IMR-90 (cell line): ENCODE data around the gene CARD14. TPM values are rescaled to one million over a fixed set of nuclear protein-coding genes. Genes with fewer than 3 reads are reported as not detected.

Experiments used
- ATAC-seq: fragments of 200-7000 bp; cut with Tn5 transposase; 2 replicates; pipeline ENCODE4 v1.9.1; 2020; ENCODE audit warnings: low read depth, mild to moderate bottlenecking, moderate library complexity
- BruUV-seq: library from RNA; stranded (reverse); fragments of 400-500 nt; replicated peaks from 2 replicates; lab custom pipeline; 2021; lab: Mats Ljungman, UMichigan
- CTCF ChIA-PET: fragments of 300-600 bp; formaldehyde crosslinking; extraction: SDS; loops from one replicate; lab custom pipeline; 2021; ENCODE audit warnings: antibody characterized with exemption; lab: Yijun Ruan, JAX
- POLR2A ChIA-PET: fragments of 300-600 bp; sonication (Branson Sonifier 250); formaldehyde crosslinking; loops from one replicate; lab custom pipeline; 2022; ENCODE audit warnings: antibody characterized with exemption; ENCODE audit not compliant: unreplicated experiment; lab: Charles Lee
- DNase-seq: peaks from one replicate; pipeline ENCODE4 v3.0.0; 2013
- H2AFZ ChIP-seq: replicated peaks from 2 replicates; pipeline ENCODE3; 2013; ENCODE audit warnings: low read length, mild to moderate bottlenecking; ENCODE audit not compliant: poor library complexity
- H2AK5ac ChIP-seq: 2 replicates; pipeline ENCODE4 v1.6.1; 2013; ENCODE audit warnings: low read depth, low read length, inconsistent platforms
- H2AK9ac ChIP-seq: replicated peaks from 2 replicates; pipeline ENCODE3; 2013; ENCODE audit warnings: mild to moderate bottlenecking, low read depth, low read length, moderate library complexity; ENCODE audit not compliant: poor library complexity
- H2BK120ac ChIP-seq: 2 replicates; pipeline ENCODE4 v1.6.1; 2013; ENCODE audit warnings: low read depth, low read length, inconsistent platforms
- H2BK15ac ChIP-seq: 3 replicates; pipeline ENCODE4 v1.6.1; 2013; ENCODE audit warnings: low read depth, low read length, inconsistent platforms
- H2BK20ac ChIP-seq: 2 replicates; pipeline ENCODE4 v1.6.1; 2013; ENCODE audit warnings: low read depth, mild to moderate bottlenecking, inconsistent platforms, low read length, moderate library complexity
- H2BK5ac ChIP-seq: 2 replicates; pipeline ENCODE4 v1.6.1; 2013; ENCODE audit warnings: mild to moderate bottlenecking, low read depth, low read length, inconsistent platforms; ENCODE audit not compliant: poor library complexity, severe bottlenecking
- H3K14ac ChIP-seq: replicated peaks from 2 replicates; pipeline ENCODE4 v1.6.1; 2013; ENCODE audit warnings: low read depth, low read length, inconsistent platforms
- H3K18ac ChIP-seq: 2 replicates; pipeline ENCODE4 v1.6.1; 2013; ENCODE audit warnings: low read depth, low read length, control low read depth
- H3K23ac ChIP-seq: 2 replicates; pipeline ENCODE4 v1.6.1; 2013; ENCODE audit warnings: low read depth, low read length, inconsistent platforms
- H3K27ac ChIP-seq: 2 replicates; pipeline ENCODE4 v1.5.1; 2013; ENCODE audit warnings: mild to moderate bottlenecking, control low read depth, low read length; ENCODE audit not compliant: insufficient read depth
- H3K27me3 ChIP-seq: 2 replicates; pipeline ENCODE4 v1.6.1; 2013; ENCODE audit warnings: low read length; ENCODE audit not compliant: control insufficient read depth, insufficient read depth
- H3K36me3 ChIP-seq: 2 replicates; pipeline ENCODE4 v1.6.1; 2013; ENCODE audit warnings: low read length, mixed read lengths; ENCODE audit not compliant: control insufficient read depth, insufficient read depth
- H3K4ac ChIP-seq: 2 replicates; pipeline ENCODE4 v1.6.1; 2013; ENCODE audit warnings: low read depth, low read length, inconsistent platforms
- H3K4me1 ChIP-seq: 2 replicates; pipeline ENCODE4 v1.6.1; 2013; ENCODE audit warnings: low read length, mixed read lengths; ENCODE audit not compliant: control insufficient read depth, insufficient read depth
- H3K4me2 ChIP-seq: 2 replicates; pipeline ENCODE4 v1.6.1; 2013; ENCODE audit warnings: low read depth, mild to moderate bottlenecking, control low read depth, low read length, moderate library complexity
- H3K4me3 ChIP-seq: 2 replicates; pipeline ENCODE4 v1.5.1; 2013; ENCODE audit warnings: low read depth, mild to moderate bottlenecking, control low read depth, low read length, moderate library complexity; ENCODE audit not compliant: insufficient read depth
- H3K56ac ChIP-seq: 2 replicates; pipeline ENCODE4 v1.6.1; 2013; ENCODE audit warnings: low read length, inconsistent platforms; ENCODE audit not compliant: insufficient read depth; ENCODE audit errors: extremely low read depth
- H3K79me1 ChIP-seq, 2 experiments: 2 replicates each; pipeline ENCODE4 v1.6.1; 2013; ENCODE audit warnings: low read length in 2 of 2, inconsistent platforms in 1 of 2, low read depth in 1 of 2
- H3K9ac ChIP-seq: 2 replicates; pipeline ENCODE4 v1.6.1; 2013; ENCODE audit warnings: low read depth, low read length, control low read depth
- H3K9me1 ChIP-seq: 2 replicates; pipeline ENCODE4 v1.6.1; 2013; ENCODE audit warnings: low read length, inconsistent platforms; ENCODE audit not compliant: insufficient read depth
- H3K9me3 ChIP-seq: 2 replicates; pipeline ENCODE4 v1.6.1; 2013; ENCODE audit warnings: low read length; ENCODE audit not compliant: control insufficient read depth, insufficient read depth
- H4K20me1 ChIP-seq: 2 replicates; pipeline ENCODE4 v1.6.1; 2013; ENCODE audit warnings: low read length, inconsistent platforms; ENCODE audit not compliant: insufficient read depth
- H4K5ac ChIP-seq: 2 replicates; pipeline ENCODE4 v1.6.1; 2013; ENCODE audit warnings: mild to moderate bottlenecking, low read depth, low read length, control low read depth
- H4K8ac ChIP-seq, 2 experiments: 2 replicates each; pipeline ENCODE4 v1.6.1; 2013; ENCODE audit warnings: low read depth in 2 of 2, low read length in 2 of 2, control low read depth in 1 of 2, inconsistent platforms in 1 of 2
- H4K91ac ChIP-seq: 2 replicates; pipeline ENCODE4 v1.6.1; 2013; ENCODE audit warnings: low read depth, low read length, inconsistent platforms; ENCODE audit not compliant: insufficient read depth
- BHLHE40 ChIP-seq: fragments of 150-350 bp; IDR thresholded peaks from 2 replicates; pipeline ENCODE4 v1.6.1; 2016; ENCODE audit warnings: mild to moderate bottlenecking, low read depth, low read length
- CHD1 ChIP-seq: IDR thresholded peaks from 2 replicates; pipeline ENCODE4 v1.6.1; 2012; ENCODE audit warnings: low read depth, low read length, improper control_type of control experiment
- FOS ChIP-seq: fragments of 150-350 bp; IDR thresholded peaks from 2 replicates; pipeline ENCODE4 v1.6.1; 2016; ENCODE audit warnings: low read depth, low read length
- MXI1 ChIP-seq: IDR thresholded peaks from 2 replicates; pipeline ENCODE4 v1.6.1; 2012; ENCODE audit warnings: low read depth, mild to moderate bottlenecking, low read length, moderate library complexity, borderline replicate concordance
- NFE2L2 ChIP-seq: fragments of 150-350 bp; IDR thresholded peaks from 2 replicates; pipeline ENCODE4 v1.6.1; 2016; ENCODE audit warnings: low read depth, mild to moderate bottlenecking, low read length
- POLR2A ChIP-seq: IDR thresholded peaks from 2 replicates; pipeline ENCODE4 v1.6.1; 2012; ENCODE audit warnings: mild to moderate bottlenecking, low read depth, low read length
- RAD21 ChIP-seq: IDR thresholded peaks from 2 replicates; pipeline ENCODE4 v1.6.1; 2012; ENCODE audit warnings: low read length, improper control_type of control experiment
- RCOR1 ChIP-seq: IDR thresholded peaks from 2 replicates; pipeline ENCODE4 v1.6.1; 2012; ENCODE audit warnings: mild to moderate bottlenecking, low read length, improper control_type of control experiment; ENCODE audit not compliant: insufficient replicate concordance
- RFX5 ChIP-seq: IDR thresholded peaks from 2 replicates; pipeline ENCODE4 v1.8.0; 2012; ENCODE audit warnings: low read depth, mild to moderate bottlenecking, low read length, moderate library complexity
- SMC3 ChIP-seq: fragments of 150-350 bp; IDR thresholded peaks from 2 replicates; pipeline ENCODE4 v1.6.1; 2016; ENCODE audit warnings: low read depth, mild to moderate bottlenecking, antibody characterized with exemption, low read length, moderate library complexity
- WGBS, 2 experiments: methylation state at CpG; one replicate each; pipeline versions ENCODE4 v1.1.5 to v1.1.7; 2013; ENCODE audit warnings: missing lambda C conversion rate in 2 of 2; ENCODE audit not compliant: insufficient read length in 1 of 2; ENCODE audit errors: extremely low coverage in 2 of 2; 5-methylcytosine and 5-hydroxymethylcytosine counted together
- dilution Hi-C: fragments of 300-500 bp; cut with HindIII; formaldehyde crosslinking; loops from one replicate; pipeline ENCODE4 v1.14.3; 2018; ENCODE audit warnings: low sequenced_read_pairs; ENCODE audit not compliant: unreplicated experiment
- in situ Hi-C: fragments of 300-500 bp; cut with MboI; formaldehyde crosslinking; loops from 3 replicates; pipeline ENCODE4 v1.14.3; 2019; ENCODE audit warnings: low sequenced_read_pairs, inconsistent platforms, mixed read lengths
- intact Hi-C: fragments of 100-400 bp; cut with micrococcal nuclease; formaldehyde crosslinking; loops from 2 replicates; pipeline ENCODE4 v1.10.0; 2022
- polyA plus RNA-seq, 3 experiments: library from polyadenylated mRNA; depleted of rRNA; stranded (reverse); fragments of >200 nt; gene quantifications; 2 replicates each; pipeline ENCODE4 v1.2.3, GENCODE V29; 2012; ENCODE audit warnings: low replicate concordance in 1 of 3
- total RNA-seq: library from RNA; depleted of rRNA; stranded (reverse); fragments of >200 nt; gene quantifications from 2 replicates; pipeline ENCODE4 v1.2.3, GENCODE V29; 2012
- TF ChIP-seq, protein P1 (sequence below): fragments of 150-350 bp; IDR thresholded peaks from 2 replicates; pipeline ENCODE4 v1.6.1; 2016; ENCODE audit warnings: low read depth, mild to moderate bottlenecking, low read length, moderate library complexity, borderline replicate concordance
- TF ChIP-seq, protein P2 (sequence below): conservative IDR thresholded peaks from 2 replicates; pipeline ENCODE4 v1.5.1; 2012; ENCODE audit warnings: mild to moderate bottlenecking, low read depth, low read length, improper control_type of control experiment
- TF ChIP-seq, protein P3 (sequence below): fragments of 150-350 bp; IDR thresholded peaks from 2 replicates; pipeline ENCODE4 v1.6.1; 2017; ENCODE audit warnings: mild to moderate bottlenecking, antibody characterized with exemption, low read length, low read depth

Gene CARD14
- total and polyA plus RNA-seq, 2 of the 4 experiments (the other 2 are of a cell fraction): not detected

DNA sequence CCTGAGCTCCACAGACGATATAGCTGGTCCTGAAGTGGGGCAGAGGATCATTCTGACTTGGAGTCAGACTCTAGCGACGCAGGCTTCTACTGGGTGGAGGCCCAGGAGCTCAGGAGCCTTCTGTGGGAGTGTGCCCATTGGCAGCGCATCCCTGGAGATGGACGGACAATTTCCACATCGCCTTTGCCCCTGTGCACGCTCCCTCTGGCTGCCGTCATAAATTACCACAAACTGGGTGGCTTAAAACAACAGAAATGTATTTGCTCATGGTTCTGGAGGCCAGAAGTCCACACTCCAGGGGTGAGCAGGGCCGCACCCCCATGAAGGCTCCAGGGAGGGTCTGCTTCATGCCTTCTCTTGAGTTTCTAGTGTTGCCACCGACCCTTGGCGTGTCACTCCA, 6.9 kb downstream of the CARD14 start:
- H3K4me2 ChIP-seq: no peak overlapping the region
- no peak overlapping the region for H2AFZ ChIP-seq
- H4K8ac ChIP-seq: no peak overlapping the region
- H3K9ac ChIP-seq: no peak overlapping the region
- H3K14ac ChIP-seq: no peak overlapping the region
- DNase-seq: no peak
- H3K4me3 ChIP-seq: no peak overlapping the region
- no peak overlapping the region for H2BK20ac ChIP-seq
- no peak for TF ChIP-seq RAD21
- TF ChIP-seq, protein P1, sequence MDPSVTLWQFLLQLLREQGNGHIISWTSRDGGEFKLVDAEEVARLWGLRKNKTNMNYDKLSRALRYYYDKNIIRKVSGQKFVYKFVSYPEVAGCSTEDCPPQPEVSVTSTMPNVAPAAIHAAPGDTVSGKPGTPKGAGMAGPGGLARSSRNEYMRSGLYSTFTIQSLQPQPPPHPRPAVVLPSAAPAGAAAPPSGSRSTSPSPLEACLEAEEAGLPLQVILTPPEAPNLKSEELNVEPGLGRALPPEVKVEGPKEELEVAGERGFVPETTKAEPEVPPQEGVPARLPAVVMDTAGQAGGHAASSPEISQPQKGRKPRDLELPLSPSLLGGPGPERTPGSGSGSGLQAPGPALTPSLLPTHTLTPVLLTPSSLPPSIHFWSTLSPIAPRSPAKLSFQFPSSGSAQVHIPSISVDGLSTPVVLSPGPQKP: no peak
- no peak for TF ChIP-seq CHD1
- TF ChIP-seq RCOR1: no peak
- TF ChIP-seq FOS: no peak
- no peak for TF ChIP-seq NFE2L2
- no peak for TF ChIP-seq BHLHE40
- no peak for TF ChIP-seq MXI1
- TF ChIP-seq POLR2A: no peak
- TF ChIP-seq SMC3: no peak
- TF ChIP-seq RFX5: no peak
- TF ChIP-seq, protein P2, sequence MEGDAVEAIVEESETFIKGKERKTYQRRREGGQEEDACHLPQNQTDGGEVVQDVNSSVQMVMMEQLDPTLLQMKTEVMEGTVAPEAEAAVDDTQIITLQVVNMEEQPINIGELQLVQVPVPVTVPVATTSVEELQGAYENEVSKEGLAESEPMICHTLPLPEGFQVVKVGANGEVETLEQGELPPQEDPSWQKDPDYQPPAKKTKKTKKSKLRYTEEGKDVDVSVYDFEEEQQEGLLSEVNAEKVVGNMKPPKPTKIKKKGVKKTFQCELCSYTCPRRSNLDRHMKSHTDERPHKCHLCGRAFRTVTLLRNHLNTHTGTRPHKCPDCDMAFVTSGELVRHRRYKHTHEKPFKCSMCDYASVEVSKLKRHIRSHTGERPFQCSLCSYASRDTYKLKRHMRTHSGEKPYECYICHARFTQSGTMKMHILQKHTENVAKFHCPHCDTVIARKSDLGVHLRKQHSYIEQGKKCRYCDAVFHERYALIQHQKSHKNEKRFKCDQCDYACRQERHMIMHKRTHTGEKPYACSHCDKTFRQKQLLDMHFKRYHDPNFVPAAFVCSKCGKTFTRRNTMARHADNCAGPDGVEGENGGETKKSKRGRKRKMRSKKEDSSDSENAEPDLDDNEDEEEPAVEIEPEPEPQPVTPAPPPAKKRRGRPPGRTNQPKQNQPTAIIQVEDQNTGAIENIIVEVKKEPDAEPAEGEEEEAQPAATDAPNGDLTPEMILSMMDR: no peak
- TF ChIP-seq, protein P3, sequence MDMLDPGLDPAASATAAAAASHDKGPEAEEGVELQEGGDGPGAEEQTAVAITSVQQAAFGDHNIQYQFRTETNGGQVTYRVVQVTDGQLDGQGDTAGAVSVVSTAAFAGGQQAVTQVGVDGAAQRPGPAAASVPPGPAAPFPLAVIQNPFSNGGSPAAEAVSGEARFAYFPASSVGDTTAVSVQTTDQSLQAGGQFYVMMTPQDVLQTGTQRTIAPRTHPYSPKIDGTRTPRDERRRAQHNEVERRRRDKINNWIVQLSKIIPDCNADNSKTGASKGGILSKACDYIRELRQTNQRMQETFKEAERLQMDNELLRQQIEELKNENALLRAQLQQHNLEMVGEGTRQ: no peak
- no peaks in the 10 kb centered on the region for H3K9me3 ChIP-seq
- BruUV-seq: no TSS peak
- intact Hi-C loops (no loop called here), dilution Hi-C loops (no loop called here), in situ Hi-C loops (no loop called here)
- no peak overlapping the region for H2BK120ac ChIP-seq
- H3K9me1 ChIP-seq: no peaks in the 10 kb centered on the region
- H3K56ac ChIP-seq: no peak overlapping the region
- H3K36me3 ChIP-seq: no peaks in the 10 kb centered on the region
- no peak overlapping the region for H3K18ac ChIP-seq
- peaks cover 3% of the 10 kb centered on the region for H3K4me1 ChIP-seq
- H2BK5ac ChIP-seq: no peak overlapping the region
- H4K5ac ChIP-seq: no peak overlapping the region
- H3K27me3 ChIP-seq: peaks cover 22% of the 10 kb centered on the region
- no peak overlapping the region for H4K91ac ChIP-seq
- no peak overlapping the region for H3K4ac ChIP-seq
- WGBS, 2 experiments: 63% methylated on average over 2 of the region's 11 CpGs; no CpG with 5 or more reads in 1 of the 2 experiments
- H2BK15ac ChIP-seq: no peak overlapping the region
- H3K27ac ChIP-seq: no peak overlapping the region
- no peaks in the 10 kb centered on the region for H3K79me1 ChIP-seq
- H2AK9ac ChIP-seq: no peak overlapping the region
- ATAC-seq: no peak
- H3K23ac ChIP-seq: no peak overlapping the region
- ChIA-PET CTCF (interaction anchor here (0.5 kb wide), 1 partner anchor 42 kb away, joined by 3 read pairs; no protein-coding TSS in a partner anchor), POLR2A (no interaction called here)
- no peaks in the 10 kb centered on the region for H4K20me1 ChIP-seq
- no peak overlapping the region for H2AK5ac ChIP-seq
